Measurements from ENCODE around the gene AK8.
"Not testable (repeated sequence)": the region's sequence is repeated elsewhere in the genome, so short reads cannot be mapped to it uniquely, and the experiment has no call there.

AK8 gene

GRCh38 chr9:132742821-132743311 lies 135.2 kb downstream of the AK8 start:
- no peak for DNase-seq (ENCODE audit: low spot score)

- DNase-seq (ENCODE audit: low spot score), result no peak
Measured at GRCh38 chr9:132740526-132741309, 137.4 kb downstream of the AK8 start.

DNA sequence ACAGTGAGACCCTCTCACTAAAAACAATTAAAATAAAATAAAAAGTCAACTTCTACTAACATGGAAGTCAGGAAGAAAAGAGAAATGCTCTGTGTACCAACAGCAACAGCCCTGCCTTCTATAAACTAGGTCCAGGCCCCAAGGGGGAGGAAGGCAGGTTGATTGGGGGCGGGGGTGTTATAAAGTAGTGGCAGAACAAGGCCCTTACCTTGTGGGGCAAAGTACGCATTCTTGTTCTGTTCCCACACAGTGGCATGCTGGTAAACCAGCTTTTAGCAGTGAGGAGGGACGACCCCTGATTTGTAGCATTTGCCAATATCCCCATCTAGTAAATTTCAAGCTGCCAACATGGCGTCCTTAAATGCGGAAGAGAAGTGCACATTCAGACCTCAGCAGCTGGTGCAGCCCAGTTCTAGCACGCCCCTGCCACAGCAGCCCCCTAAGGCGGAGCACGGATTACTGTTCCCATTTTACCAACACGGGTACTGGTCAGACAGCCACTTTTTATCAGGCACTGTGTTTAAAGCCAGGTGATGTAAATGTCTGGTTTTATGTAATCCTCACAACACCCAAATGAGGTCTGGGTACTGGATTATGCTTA lies 138.3 kb downstream of the AK8 start:
- no peak for DNase-seq (ENCODE audit: low spot score)

GRCh38 chr9:132733260-132733815 lies 144.7 kb downstream of the AK8 start:
- no peak for DNase-seq (ENCODE audit: low spot score)

- no peak for DNase-seq (ENCODE audit: low spot score)
Measured at GRCh38 chr9:132732326-132733259, 145.5 kb downstream of the AK8 start.

- no peak for DNase-seq (ENCODE audit: low spot score)
Measured at GRCh38 chr9:132731230-132731629, 146.9 kb downstream of the AK8 start.

DNA sequence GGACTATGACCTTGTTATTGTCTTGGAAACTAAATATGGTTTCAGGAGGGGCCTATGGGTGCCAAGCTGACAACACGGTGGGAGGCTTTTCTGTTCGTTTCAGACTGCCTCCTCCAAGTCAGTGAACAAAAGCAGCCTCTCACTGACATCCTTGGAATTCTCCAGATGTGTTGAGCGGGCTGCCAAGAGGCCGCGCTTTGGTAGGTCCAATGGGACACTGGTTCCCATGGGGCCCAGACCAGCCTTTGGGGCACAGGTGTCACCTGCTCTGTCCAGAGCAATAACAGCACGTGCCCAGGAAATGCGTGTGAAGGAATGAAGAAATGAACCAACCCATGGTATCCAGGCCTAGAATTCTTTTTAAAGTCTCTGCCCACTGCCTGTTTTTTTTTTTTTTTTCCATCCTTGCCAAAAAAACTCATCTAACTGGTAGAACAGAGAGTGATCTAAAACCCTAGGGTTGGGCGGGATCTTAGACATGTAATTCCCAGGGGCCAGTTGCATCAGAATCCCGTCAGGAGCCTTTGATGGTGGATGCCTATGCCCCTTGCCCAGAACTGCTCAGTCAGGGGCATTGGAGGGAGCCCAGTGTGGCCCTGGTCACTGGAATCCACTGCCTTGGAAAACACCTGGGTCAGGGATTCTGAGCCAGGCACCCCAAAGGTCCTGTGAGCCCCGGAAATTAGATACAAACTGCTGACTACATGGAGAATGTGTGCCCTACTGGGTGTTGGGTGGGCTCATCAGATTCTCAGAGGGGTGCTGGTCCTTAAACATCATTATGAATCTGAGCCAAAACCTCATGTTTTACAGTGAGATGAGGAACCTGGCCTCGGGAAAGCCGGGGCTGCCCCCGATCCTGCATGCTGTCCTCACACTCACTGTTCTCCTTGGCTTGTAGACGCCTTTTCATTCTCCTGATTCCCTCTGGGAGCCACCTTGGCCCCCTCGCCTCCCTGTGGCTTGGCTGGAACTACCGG lies 147.7 kb downstream of the AK8 start:
- no peak for DNase-seq (ENCODE audit: low spot score)

DNA sequence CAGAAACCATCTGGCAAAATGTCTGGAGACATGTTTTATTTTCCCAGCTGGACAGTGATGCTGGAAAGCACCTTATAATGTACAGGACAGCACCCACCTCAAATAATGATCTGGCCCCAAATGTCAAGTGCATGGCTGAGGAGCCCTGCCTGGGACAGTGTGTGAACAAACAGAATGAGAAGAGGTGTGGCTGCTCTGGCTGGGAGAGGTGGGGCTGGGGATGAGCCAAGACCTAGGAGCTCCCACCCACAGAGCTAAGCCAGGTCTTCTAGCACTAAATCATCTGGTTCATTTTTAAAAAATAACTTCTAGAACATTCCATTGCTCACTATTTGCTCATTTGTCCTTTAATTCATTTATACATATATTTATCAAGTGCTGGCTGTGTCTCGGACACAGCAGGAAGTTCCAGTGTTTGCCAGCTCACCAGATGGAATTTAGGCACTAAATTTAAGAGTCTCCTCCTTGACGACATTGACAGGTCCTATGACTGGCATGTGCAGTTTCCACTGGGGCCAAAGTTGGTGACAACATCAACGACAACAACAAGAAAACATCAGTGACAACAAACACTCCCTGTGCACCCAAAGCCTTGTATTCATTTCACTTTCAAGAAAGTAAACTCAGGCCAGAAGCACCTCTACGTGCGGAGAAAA lies 148.7 kb downstream of the AK8 start:
- no peak for DNase-seq (ENCODE audit: low spot score)

- DNase-seq (ENCODE audit: low spot score), result no peak
Measured at GRCh38 chr9:132728497-132728896, 149.6 kb downstream of the AK8 start.

GRCh38 chr9:132728071-132728470 lies 150.0 kb downstream of the AK8 start:
- no peak for DNase-seq (ENCODE audit: low spot score)

DNA sequence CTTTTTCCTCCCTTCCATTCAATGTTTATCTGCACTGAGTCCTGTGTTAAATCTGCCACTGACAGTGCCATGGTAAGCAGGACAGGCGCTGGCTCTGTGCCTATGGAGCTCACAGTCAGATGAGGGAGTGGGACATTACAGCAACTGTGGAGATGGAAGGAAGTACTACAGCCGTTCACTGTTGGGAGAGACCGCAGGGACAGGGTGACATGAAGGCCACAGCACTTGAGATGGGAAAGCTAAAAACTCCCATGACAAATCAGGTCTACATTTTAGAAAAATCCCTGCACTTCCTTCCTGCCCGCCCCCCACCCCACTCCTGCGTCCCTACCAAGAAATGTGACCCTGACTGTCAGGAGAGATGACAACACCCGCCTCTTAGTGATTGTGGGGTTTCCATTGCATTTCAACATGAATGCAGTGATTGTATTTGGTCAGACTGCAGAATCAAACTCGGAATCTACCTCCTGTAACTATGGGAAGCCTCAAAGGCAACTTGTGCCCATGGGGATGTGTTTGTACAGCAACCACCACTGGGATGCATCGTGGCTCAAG lies 151.4 kb downstream of the AK8 start:
- no peak for DNase-seq (ENCODE audit: low spot score)

- no peak for DNase-seq (ENCODE audit: low spot score)
Measured at GRCh38 chr9:132725306-132725705, 152.8 kb downstream of the AK8 start.

- no peak for DNase-seq (ENCODE audit: low spot score)
Measured at GRCh38 chr9:132723809-132724208, 154.3 kb downstream of the AK8 start.

DNA sequence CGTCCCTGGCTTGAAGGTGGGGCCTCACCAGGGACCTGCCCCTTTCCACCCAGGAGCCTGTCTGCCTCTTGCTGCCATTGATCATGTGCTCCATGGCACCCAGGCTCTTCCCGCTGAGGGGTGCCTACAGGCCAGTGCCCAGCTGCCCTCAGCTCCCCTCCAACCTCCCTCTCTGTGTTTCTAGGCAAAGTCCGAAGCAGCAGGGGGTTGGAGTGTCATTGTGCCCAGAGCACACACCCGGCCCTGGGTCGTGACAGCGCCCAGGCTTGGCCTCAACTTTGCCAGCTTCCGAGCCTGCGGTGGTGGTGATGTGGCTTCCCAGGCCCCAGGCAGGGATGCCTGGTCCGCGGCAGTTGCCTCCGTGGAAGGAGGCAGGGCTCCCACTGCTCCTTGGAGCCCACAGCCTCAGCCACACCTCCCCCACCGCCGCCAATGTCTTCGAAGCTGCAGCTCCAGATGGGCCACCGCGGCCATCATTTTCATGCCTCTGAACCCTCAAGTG lies 155.5 kb downstream of the AK8 start:
- DNase-seq (ENCODE audit: low spot score), result no peak

DNA sequence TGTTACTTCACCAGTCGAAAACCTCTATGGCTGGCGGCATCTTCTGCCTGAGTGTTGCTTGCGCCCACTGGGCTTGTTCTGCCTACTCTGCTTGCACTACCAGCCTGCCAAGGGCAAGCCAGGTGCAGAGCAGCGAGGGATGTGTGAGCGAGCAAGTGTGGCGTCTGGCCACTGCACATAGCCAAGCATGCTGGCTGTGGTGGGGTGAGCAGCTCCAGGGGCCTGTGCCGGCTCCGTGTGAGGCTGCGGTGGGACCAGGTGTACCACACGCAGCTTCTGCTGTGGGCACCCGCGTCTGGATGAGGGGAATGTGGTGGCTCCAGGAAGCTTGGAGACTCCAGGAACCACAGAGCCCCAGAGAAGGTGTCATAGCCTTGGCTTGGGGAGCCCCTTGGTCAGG lies 156.4 kb downstream of the AK8 start:
- DNase-seq (ENCODE audit: low spot score), result no peak

GRCh38 chr9:132718381-132718928 lies 159.6 kb downstream of the AK8 start:
- not testable (repeated sequence) for DNase-seq (ENCODE audit: low spot score)

- no peak for DNase-seq (ENCODE audit: low spot score)
Measured at GRCh38 chr9:132717326-132717945, 160.6 kb downstream of the AK8 start.

- no peak for DNase-seq (ENCODE audit: low spot score)
Measured at GRCh38 chr9:132716007-132716406, 162.1 kb downstream of the AK8 start.

DNA sequence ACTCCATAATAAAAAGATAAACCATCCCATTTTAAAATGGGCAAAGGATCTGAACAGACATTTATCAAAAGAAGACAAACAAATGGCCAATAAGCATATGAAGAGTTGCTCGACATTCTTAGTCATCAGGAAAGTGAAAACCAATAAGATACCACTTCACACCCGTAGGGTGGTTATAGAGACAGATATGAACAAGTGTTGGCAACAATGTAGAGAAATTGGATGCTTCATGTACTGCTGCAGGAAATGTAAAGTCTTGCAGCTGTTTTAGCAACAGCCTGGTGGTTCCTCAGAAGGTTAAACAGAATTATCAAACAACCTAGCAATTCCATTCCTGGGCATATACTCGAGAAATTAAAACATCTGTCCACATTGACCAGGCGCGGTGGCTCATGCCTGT lies 165.3 kb downstream of the AK8 start:
- no peak for DNase-seq (ENCODE audit: low spot score)

Measured in CD4-positive, alpha-beta T cell treated with Interleukin-6 at 100 ng/mL for 8 hours (primary cell).